ENCODE results near the gene ACRBP.

ACRBP gene

GRCh38 chr12:6647083-6647604 lies at the start of gene ACRBP:
Gene ACRBP, minus strand, starts transcription at chr12:6647432. Its CDS starts 66 bp downstream, at chr12:6647366.
- DNase-seq, result peak; percentile 20

DNA sequence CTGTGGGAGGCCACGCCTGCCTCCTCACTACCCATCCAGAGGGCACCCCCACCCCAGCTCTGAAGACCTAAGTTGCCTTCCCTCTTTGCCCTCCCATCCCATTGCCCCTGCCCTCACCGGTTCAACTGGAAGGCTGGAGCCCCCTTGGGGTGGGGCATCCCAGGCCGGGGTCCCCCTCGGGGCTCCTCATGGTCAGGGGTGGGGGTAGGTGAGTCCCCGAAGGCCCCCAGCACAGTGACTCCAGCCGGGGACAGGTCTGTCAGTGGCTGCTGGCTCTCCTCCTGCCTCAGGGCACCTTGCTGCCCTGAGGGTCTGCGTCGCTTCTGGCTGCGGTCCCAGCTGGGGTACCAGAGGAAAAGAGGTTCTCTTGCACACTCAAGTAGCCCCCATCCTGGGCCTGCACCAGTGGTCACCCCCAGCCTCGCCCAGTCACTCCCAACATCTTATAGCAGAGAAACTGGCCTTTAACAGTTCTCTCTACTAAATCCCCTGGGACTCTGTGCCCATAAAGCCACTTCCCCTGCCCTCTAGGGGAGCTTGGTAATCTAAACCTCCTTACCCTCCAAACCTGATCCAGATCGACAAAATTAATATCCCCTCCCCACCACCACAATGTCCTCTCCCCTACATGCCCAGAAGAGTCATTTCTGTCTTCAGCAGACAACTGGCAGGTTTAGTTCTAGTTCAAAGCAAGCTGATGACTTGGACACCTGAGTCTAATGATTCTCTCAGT lies 48.2 kb upstream of the ACRBP start:
- no peak for DNase-seq

DNA sequence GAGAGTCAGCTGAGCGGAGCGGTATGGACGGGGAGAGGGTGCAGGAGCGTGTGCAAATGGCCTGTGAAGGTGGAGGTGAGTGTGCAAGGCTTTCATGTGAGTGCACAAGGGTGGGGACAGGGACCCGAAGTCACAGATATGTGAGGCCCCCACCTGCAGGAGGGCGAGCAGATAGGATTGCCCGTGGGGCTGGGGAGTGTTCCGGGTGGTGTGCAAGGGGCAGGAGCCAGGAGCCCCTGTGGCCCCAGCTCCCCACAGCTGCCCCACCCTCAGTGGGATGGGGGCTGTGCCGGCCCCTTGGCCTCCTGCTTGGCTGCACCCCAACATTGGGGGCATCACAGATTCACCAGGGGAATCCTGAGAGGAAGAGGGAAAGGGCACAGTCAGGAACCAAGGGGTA lies 47.5 kb upstream of the ACRBP start:
- no peak for DNase-seq

- no peak for DNase-seq
These were observed 46.7 kb upstream of the ACRBP start for GRCh38 chr12:6693832-6694355.

- no peak for DNase-seq
These were observed 45.7 kb upstream of the ACRBP start for GRCh38 chr12:6692888-6693287.

DNA sequence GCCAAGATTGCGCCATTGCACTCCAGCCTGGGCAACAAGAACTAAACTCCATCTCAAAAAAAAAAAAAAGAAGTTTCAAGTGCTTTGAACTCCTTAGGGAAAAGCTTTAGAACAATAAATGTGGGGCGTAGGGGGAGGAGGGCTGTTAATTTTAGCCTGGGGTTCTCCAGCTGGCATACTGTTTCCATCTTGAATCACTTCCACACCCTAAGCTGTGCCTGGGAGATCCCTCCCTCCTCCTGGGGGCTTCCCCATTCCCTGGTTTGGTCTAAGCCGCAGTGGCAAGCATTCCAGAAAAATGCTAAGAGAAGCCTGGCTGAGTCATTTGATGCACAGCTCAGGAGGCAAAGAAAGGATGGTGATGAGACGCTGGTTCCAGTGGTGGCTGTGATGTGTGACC lies 44.2 kb upstream of the ACRBP start:
- DNase-seq, result no peak

GRCh38 chr12:6688999-6689882 lies 42.0 kb upstream of the ACRBP start, which contains the start of gene ZNF384:
Gene ZNF384, minus strand, starts transcription at chr12:6689375. Its CDS starts 9,855 bp downstream, at chr12:6679520.
- peak; percentile 95 for DNase-seq

GRCh38 chr12:6688543-6688998 lies 41.3 kb upstream of the ACRBP start:
- no peak for DNase-seq

GRCh38 chr12:6685814-6686213 lies 38.6 kb upstream of the ACRBP start:
- DNase-seq, result no peak

- peak; percentile 18 for DNase-seq
These were observed 37.4 kb upstream of the ACRBP start for GRCh38 chr12:6684609-6685008.

- no peak for DNase-seq
These were observed 29.7 kb upstream of the ACRBP start for GRCh38 chr12:6676962-6677361.

DNA sequence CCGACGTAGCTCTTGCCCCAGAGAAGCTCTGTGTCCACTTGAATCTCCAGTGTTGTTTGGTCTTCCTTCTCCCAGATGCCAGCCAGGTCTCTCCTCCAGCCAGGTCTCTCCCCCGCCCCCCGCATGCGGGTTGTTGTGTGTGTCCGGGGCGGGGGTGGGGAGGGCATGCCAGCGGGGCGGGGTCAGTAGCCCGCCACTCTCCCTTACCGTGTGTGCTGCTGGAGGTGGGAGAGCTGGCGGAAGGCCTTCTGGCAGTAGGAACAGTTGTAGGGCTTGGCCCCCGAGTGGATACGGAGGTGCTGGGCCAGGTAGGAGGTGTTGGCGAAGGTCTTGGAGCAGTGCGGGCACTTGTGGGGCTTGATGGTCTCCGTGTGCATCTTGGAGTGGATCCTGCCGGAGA lies 24.9 kb upstream of the ACRBP start:
- DNase-seq, result no peak

GRCh38 chr12:6667559-6668210 lies 20.5 kb upstream of the ACRBP start:
- DNase-seq, result no peak

DNA sequence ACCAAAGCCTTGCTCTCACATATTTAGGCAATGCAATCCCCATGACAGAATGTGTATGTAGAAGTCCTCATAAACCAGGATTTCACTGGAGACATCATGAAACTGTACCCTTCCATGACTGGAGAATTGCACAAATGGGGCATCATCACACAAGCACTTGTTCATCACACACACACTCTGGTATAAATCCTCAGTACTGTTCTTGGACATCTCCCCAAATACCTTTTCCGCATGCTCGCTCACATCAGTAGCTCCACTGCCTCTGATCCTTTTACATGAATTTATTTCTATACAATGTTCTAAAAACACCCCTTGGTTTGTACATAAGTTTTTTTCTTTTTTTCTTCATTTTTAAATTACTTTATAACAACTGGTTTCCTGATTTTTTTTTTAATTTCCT lies 19.0 kb upstream of the ACRBP start:
- DNase-seq, result no peak

DNA sequence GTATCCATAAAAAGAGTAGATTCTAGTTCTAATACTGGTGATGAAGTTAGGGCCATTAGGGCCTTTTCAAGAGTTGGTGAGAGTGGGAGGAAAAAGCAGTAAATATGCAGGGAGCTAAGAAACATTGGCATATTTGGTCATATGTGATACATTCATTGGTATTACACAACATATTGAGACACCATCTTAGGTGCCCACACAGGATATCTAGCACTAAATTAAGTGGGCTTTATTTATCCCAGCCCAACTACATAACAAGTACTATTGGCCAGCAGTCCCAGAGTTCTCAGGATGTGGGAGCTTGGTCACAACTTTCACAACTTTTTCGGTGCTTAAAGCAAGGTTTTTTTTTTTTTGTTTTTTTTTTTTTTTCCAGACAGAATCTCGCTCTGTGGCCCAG lies 17.7 kb upstream of the ACRBP start:
- DNase-seq, result no peak

DNA sequence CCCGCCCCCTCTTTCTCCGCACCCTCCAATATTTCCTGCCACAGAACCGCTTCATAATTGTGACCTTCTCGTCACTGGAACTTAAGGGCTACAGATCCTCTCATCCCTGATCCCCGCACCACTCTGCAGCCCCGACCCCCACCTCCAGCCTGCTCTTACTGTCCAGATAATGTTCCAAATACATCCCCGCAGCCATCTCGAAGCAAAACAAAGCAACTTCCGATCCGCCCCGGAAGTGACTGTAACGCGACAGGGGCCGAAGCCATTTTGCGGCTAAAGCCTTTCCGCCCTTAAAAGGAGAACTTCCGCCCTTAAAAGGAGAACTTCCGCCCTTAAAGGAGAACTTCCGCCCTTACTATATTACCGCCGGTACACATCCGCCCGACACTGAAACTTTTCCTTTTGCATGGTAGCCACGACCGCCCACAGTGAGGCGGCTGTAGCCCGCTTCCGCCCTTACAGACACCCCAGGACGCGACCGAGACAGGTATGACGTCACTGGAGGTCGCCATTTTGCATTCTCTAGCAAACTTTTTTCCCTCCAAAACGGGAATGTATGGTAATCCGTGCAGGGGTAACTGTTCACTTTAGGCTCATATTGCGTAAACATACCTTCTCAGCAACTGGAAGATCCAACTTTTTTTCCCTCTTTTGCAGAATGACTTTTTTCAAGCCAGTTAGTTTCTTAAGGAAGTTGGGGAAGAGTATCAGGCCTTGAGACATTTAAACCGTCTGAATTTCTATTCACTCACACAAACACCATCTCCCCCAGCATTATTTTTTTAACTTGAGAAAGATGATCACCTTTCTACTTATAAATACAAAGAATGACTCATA lies 15.9 kb upstream of the ACRBP start, which contains the start of gene ING4:
ING4 (minus strand) TSS at position 214 of the 837 bp plus-strand sequence; CDS start at position 196, 18 bp downstream.
- DNase-seq, result peak; percentile 95

DNA sequence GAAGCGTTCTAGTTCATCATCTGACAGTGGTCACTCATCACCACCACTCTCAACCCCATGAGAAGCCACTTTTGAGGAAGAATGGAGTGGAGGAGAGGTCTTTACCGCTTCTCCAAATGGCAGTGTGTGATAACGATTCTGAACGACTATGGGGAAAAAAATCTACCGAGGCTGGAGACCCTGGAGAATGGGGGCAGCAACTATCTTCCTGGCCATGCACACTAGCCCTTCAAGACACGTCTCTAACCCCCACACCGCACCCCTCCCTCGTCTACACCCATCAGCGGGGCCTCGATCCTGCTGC lies 15.3 kb upstream of the ACRBP start:
- no peak for DNase-seq

DNA sequence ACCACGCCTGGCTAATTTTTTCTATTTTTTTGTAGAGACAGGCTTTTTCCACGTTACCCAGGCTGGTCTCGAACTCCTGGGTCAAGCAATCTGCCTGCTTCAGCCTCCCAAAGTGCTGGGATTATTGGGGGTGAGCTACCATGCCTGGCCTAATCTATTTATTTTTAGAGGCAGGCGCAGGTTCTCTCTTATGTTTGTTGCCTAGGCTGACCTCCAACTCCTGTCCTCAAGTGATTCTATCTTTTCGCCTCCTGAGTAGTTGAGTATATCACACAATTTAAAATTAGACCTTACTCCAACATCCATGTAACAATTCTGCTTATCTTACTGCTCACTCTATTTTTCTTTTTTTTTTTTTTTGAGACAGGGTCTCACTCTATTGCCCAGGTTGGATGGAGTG lies 6.8 kb upstream of the ACRBP start:
- DNase-seq, result no peak

GRCh38 chr12:6653342-6653741 lies 6.1 kb upstream of the ACRBP start:
- no peak for DNase-seq

DNA sequence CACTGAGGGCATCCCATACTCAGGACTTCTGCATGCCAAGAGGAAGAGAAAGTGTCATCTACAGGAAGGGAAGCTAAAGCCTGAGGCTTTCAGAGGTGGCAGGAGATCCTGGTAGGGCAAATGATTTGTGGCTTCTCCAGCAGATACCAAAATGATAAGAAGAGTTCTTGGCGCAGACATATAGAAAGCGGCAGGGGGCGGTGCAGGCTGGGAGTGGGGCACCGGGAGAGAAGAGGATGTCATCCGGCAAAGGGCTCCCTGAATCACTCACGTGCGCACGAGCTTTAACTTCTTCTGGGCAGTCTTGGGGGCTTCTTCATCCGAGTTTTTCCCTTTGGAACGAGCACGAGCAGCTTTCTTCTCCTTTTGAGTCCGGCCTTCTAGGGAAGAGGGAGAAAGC lies 5.2 kb upstream of the ACRBP start:
- DNase-seq, result no peak

- no peak for DNase-seq
These were observed 3.6 kb upstream of the ACRBP start for GRCh38 chr12:6650832-6651231.

Data from NCI-H2227 treated with DMSO at 0.1 percent for 48 hours (cell line).